Mucosa of descending colon (tissue), 3 donors: ENCODE measurements around the gene CATSPERZ. TPM values are rescaled to one million over a fixed set of nuclear protein-coding genes. Genes with fewer than 3 reads are reported as not detected.
A peak's percentile ranks its signal among the peaks of the same experiment; 100 is the strongest.

Source experiments
- ATAC-seq: fragments of 200-7000 bp; cut with Tn5 transposase; one replicate; pipeline ENCODE4 v1.9.1; 2020; ENCODE audit warnings: mild to moderate bottlenecking, moderate library complexity
- DNase-seq, 3 donors: peaks; one replicate each; pipeline ENCODE4 v3.0.0-alpha.2; 2020
- H3K36me3 ChIP-seq: fragments of 200-600 bp; one replicate; pipeline ENCODE4 v1.8.0; 2021; ENCODE audit warnings: low read depth, mild to moderate bottlenecking
- H3K4me1 ChIP-seq: fragments of 200-600 bp; one replicate; pipeline ENCODE4 v1.8.0; 2021; ENCODE audit warnings: low read depth, mild to moderate bottlenecking
- H3K4me3 ChIP-seq: fragments of 200-600 bp; one replicate; pipeline ENCODE4 v1.8.0; 2021; ENCODE audit warnings: mild to moderate bottlenecking
- H3K9me3 ChIP-seq: fragments of 200-600 bp; one replicate; pipeline ENCODE4 v1.8.0; 2021; ENCODE audit warnings: mild to moderate bottlenecking
- intact Hi-C, 2 donors: fragments of 100-400 bp; cut with DNase I in 1 of 2; cut with micrococcal nuclease in 1 of 2; formaldehyde crosslinking; loops; one replicate each; pipeline versions ENCODE4 v1.11.0 to v1.11.1; 2022; cut with DNase I, micrococcal nuclease
- total RNA-seq, 3 donors: library from RNA; stranded (reverse); fragmentation: NEBNext Ultra II Directional in 2 of 3; extraction: Animal tissue kit (Norgen Biotek cat#: 25700) in 2 of 3; gene quantifications; one replicate each; pipeline versions ENCODE4 v1.2.1 to v1.2.4, GENCODE V29; 2021 to 2023
- TF ChIP-seq, protein P1 (sequence below): fragments of 200-600 bp; IDR thresholded peaks from one replicate; pipeline ENCODE4 v1.8.0; 2022; ENCODE audit warnings: antibody characterized with exemption, mild to moderate bottlenecking
- donor health status: DM: no; HTN: no; CAD: no; lungs with moderate emphysema.
- donor health status: DM: no; HTN: no; CAD: no.
- donor health status: DM: no; HTN: yes; CAD: no.

Gene CATSPERZ
- total RNA-seq, 3 donors from 2014 or later: not detected

- DNase-seq (peak in 2 of 3 donors; percentile 47 to 67), ATAC-seq (no peak)
- no peak overlapping the region for H3K4me3 ChIP-seq
- peaks cover 12% of the 10 kb centered on the region for H3K4me1 ChIP-seq
- intact Hi-C loops: no loop called here
- no peaks in the 10 kb centered on the region for H3K9me3 ChIP-seq
- no peaks in the 10 kb centered on the region for H3K36me3 ChIP-seq
- TF ChIP-seq, protein P1, sequence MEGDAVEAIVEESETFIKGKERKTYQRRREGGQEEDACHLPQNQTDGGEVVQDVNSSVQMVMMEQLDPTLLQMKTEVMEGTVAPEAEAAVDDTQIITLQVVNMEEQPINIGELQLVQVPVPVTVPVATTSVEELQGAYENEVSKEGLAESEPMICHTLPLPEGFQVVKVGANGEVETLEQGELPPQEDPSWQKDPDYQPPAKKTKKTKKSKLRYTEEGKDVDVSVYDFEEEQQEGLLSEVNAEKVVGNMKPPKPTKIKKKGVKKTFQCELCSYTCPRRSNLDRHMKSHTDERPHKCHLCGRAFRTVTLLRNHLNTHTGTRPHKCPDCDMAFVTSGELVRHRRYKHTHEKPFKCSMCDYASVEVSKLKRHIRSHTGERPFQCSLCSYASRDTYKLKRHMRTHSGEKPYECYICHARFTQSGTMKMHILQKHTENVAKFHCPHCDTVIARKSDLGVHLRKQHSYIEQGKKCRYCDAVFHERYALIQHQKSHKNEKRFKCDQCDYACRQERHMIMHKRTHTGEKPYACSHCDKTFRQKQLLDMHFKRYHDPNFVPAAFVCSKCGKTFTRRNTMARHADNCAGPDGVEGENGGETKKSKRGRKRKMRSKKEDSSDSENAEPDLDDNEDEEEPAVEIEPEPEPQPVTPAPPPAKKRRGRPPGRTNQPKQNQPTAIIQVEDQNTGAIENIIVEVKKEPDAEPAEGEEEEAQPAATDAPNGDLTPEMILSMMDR: no peak
These were observed 41.3 kb downstream of the CATSPERZ start for GRCh38 chr11:64341429-64341828.

- DNase-seq: peak; percentile 96 to 99 (median 96)
- Histone ChIP-seq H3K36me3 (no peaks in the 10 kb centered on the region), H3K4me3 (no peak overlapping the region), H3K9me3 (no peaks in the 10 kb centered on the region), H3K4me1 (peaks cover 12% of the 10 kb centered on the region)
- TF ChIP-seq, protein P1: peak; percentile 55
- intact Hi-C loops: no loop called here
- peak; percentile 91 for ATAC-seq
These were observed 42.0 kb downstream of the CATSPERZ start for GRCh38 chr11:64341851-64342791.

DNA sequence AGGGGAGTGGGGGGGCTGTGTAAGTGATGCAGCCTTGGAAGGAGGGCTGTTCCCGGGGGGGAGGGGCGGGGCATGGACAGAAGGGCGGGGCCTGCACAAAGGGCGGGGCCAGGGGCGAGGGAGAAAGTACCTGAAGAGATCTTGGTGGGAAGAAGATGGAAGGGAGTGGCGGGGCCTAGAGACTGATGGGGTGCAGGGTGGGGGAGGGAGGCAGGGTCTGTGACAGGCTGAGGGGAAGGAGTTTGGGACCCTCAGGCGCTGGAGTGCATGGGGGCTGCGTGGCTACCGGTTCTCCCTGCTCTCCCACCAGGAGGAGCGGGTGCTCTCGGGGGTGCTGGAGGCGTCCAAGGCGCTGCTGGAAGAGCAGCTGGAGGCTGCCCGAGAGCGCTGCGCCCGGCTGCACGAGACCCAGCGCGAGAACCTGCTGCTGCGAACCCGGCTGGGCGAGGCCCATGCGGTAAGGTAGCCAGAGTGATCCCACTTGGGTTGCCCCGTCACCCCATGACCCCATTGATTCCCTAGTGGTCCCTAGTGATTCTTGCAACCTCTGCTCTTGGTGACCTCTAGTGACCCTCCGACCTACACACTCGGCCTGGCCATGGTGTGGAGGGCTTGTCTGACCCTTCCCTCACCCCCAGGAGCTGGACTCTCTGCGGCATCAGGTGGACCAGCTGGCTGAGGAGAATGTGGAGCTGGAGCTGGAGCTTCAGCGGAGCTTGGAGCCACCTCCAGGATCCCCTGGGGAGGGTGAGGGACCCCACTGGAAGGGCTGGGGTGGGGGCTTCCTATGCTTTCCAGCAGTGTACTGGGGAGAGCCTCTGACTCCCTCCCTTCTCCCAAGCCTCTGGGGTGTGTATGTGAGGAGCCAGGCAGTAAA is 42.9 kb downstream of the CATSPERZ start:
- peak; percentile 40 for ATAC-seq
- peaks cover 12% of the 10 kb centered on the region for H3K4me1 ChIP-seq
- intact Hi-C loops: no loop called here
- no peaks in the 10 kb centered on the region for H3K36me3 ChIP-seq
- peak in 2 of 3 donors; percentile 42 to 73 for DNase-seq
- TF ChIP-seq, protein P1: no peak
- no peak overlapping the region for H3K4me3 ChIP-seq
- no peaks in the 10 kb centered on the region for H3K9me3 ChIP-seq

GRCh38 chr11:64343767-64344559 is 43.8 kb downstream of the CATSPERZ start:
- no peaks in the 10 kb centered on the region for H3K36me3 ChIP-seq
- H3K9me3 ChIP-seq: no peaks in the 10 kb centered on the region
- TF ChIP-seq, protein P1: no peak
- ATAC-seq: no peak
- intact Hi-C loops: no loop called here
- H3K4me1 ChIP-seq: peaks cover 12% of the 10 kb centered on the region
- peak in 2 of 3 donors; percentile 62 to 68 for DNase-seq
- H3K4me3 ChIP-seq: no peak overlapping the region

DNA sequence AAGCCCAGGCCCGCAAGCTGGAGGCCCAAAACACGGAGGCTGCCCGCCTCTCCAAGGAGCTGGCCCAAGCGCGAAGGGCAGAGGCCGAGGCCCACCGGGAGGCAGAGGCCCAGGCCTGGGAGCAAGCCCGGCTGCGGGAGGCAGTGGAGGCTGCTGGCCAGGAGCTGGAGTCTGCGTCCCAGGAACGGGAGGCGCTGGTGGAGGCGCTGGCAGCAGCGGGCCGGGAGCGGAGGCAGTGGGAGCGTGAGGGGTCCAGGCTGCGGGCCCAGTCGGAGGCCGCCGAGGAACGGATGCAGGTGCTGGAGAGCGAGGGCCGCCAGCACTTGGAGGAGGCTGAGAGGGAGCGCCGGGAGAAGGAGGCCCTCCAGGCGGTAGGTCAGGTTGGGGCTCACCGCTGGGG is 44.6 kb downstream of the CATSPERZ start:
- H3K36me3 ChIP-seq: no peaks in the 10 kb centered on the region
- H3K9me3 ChIP-seq: no peaks in the 10 kb centered on the region
- intact Hi-C loops: no loop called here
- H3K4me3 ChIP-seq: no peak overlapping the region
- TF ChIP-seq, protein P1: no peak
- peaks cover 12% of the 10 kb centered on the region for H3K4me1 ChIP-seq
- ATAC-seq (no peak), DNase-seq (no peak)
